ENCODE data around the gene TOMM34. TPM values are rescaled to one million over a fixed set of nuclear protein-coding genes. Genes with fewer than 3 reads are reported as not detected.

TOMM34 gene
- polyA plus RNA-seq, 2 of the 4 experiments (the other 2 are of a cell fraction): 23.4 to 30.8 TPM

DNA sequence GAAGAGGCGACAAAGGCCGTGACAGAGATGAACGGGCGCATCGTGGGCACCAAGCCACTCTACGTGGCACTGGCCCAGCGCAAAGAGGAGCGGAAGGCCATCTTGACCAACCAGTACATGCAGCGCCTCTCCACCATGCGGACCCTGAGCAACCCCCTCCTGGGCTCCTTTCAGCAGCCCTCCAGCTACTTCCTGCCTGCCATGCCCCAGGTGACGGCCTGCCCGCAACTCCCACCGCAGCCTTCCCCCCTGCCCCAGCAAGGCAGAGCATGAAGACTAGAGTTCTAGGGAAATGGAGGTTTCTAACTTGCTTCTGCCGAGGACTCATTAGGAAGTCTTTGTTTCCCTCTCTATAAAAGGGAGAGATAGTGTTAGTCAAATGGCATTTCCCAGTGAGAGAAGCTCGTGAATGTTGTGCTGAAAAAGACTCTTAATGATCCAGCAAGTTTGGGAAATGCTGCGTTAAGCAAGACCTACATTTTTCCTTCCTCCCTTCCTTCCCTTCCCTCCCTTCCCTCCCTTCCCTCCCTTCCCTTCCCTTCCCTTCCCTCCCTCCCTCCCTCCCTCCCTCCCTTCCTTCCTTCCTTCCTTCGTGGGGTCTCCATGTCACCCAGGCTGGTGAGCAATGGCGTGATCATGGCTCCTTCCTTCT lies 29.6 kb downstream of the TOMM34 start (continued):
- TF ChIP-seq ESRRA (IDR thresholded peaks at IDR 0.05; ENCODE audit: borderline replicate concordance, low read length) (no peak), MAZ (IDR thresholded peaks at IDR 0.05; ENCODE audit: borderline replicate concordance, low read depth, low read length) (no peak)
- TF ChIP-seq, protein P1, sequence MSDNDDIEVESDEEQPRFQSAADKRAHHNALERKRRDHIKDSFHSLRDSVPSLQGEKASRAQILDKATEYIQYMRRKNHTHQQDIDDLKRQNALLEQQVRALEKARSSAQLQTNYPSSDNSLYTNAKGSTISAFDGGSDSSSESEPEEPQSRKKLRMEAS (IDR thresholded peaks at IDR 0.05): no peak

DNA sequence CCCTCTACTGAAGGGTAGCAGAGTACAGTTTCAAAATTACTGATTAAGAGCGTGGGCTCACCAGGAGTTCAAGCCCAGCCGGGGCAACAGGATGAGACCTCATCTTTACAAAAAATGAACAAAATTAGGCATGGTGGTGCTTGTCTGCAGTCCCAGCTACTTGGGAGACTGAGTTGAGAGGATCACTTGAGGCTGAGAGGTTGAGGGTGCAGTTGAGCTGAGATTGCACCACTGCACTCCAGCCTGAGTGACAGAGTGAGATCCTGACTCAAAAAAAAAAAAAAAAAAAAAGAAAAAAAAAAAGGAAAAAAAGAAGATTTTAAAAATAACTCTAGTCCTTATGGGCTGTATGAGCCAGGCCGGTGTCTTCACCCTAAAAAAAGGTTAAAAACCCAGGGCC lies 31.6 kb downstream of the TOMM34 start:
- no peaks in the 10 kb centered on the region for H3K9me3 ChIP-seq
- ATAC-seq (no peak), DNase-seq (ENCODE audit: low read depth in 1 of 2, low spot score in 1 of 2) (no peak), FAIRE-seq (no peak)
- no peak overlapping the region for H3K4me3 ChIP-seq
- CTCF ChIA-PET: interaction anchor here (0.6 to 1.0 kb wide), 2 partner anchors 10 to 181 kb away, joined by 3 to 5 read pairs; no protein-coding TSS in a partner anchor
- WGBS (ENCODE audit: missing lambda C conversion rate): 59% methylated on average over 3 of the region's 3 CpGs
- TF ChIP-seq TFCP2L1 (CRISPR knock-in tag; IDR thresholded peaks at IDR 0.05) (no peak), RNF2 (IDR thresholded peaks at IDR 0.05; ENCODE audit: borderline replicate concordance, low read depth) (no peak), RAD21 (conservative IDR thresholded peaks at IDR 0.05 in 1 of 2, IDR thresholded peaks at IDR 0.05 in 1 of 2) (no peak), CEBPB (IDR thresholded peaks at IDR 0.05) (no peak), FOXS1 (CRISPR knock-in tag; IDR thresholded peaks at IDR 0.05) (no peak), POLR2AphosphoS2 (conservative IDR thresholded peaks at IDR 0.05; ENCODE audit: low read length) (no peak), FOSB (CRISPR knock-in tag; IDR thresholded peaks at IDR 0.05) (no peak), EHF (CRISPR knock-in tag; IDR thresholded peaks at IDR 0.05) (no peak), HOXA7 (CRISPR knock-in tag; IDR thresholded peaks at IDR 0.05) (no peak), ZFP36 (IDR thresholded peaks at IDR 0.05; ENCODE audit: borderline replicate concordance, partially characterized antibody) (no peak), PHF8 (IDR thresholded peaks at IDR 0.05; ENCODE audit: borderline replicate concordance, low read depth) (no peak), FOSL2 (IDR thresholded peaks at IDR 0.05) (no peak), FOSL2 (CRISPR knock-in tag; IDR thresholded peaks at IDR 0.05) (no peak), RCOR1 (IDR thresholded peaks at IDR 0.05; ENCODE audit: low read depth, low read length) (no peak), MAFK (IDR thresholded peaks at IDR 0.05; ENCODE audit: partially characterized antibody) (no peak)
- TF ChIP-seq, protein P2, sequence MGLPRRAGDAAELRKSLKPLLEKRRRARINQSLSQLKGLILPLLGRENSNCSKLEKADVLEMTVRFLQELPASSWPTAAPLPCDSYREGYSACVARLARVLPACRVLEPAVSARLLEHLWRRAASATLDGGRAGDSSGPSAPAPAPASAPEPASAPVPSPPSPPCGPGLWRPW (IDR thresholded peaks at IDR 0.05): no peak
- TF ChIP-seq, protein P3, sequence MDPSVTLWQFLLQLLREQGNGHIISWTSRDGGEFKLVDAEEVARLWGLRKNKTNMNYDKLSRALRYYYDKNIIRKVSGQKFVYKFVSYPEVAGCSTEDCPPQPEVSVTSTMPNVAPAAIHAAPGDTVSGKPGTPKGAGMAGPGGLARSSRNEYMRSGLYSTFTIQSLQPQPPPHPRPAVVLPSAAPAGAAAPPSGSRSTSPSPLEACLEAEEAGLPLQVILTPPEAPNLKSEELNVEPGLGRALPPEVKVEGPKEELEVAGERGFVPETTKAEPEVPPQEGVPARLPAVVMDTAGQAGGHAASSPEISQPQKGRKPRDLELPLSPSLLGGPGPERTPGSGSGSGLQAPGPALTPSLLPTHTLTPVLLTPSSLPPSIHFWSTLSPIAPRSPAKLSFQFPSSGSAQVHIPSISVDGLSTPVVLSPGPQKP (IDR thresholded peaks at IDR 0.05; ENCODE audit: low read depth, low read length): no peak
- TF ChIP-seq, protein P4, sequence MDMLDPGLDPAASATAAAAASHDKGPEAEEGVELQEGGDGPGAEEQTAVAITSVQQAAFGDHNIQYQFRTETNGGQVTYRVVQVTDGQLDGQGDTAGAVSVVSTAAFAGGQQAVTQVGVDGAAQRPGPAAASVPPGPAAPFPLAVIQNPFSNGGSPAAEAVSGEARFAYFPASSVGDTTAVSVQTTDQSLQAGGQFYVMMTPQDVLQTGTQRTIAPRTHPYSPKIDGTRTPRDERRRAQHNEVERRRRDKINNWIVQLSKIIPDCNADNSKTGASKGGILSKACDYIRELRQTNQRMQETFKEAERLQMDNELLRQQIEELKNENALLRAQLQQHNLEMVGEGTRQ (IDR thresholded peaks at IDR 0.05): no peak
- POLR2A ChIA-PET: no interaction called here
- no peak overlapping the region for H3K4me2 ChIP-seq
- H3K27ac ChIP-seq: no peak overlapping the region
- no peaks in the 10 kb centered on the region for H3K4me1 ChIP-seq

DNA sequence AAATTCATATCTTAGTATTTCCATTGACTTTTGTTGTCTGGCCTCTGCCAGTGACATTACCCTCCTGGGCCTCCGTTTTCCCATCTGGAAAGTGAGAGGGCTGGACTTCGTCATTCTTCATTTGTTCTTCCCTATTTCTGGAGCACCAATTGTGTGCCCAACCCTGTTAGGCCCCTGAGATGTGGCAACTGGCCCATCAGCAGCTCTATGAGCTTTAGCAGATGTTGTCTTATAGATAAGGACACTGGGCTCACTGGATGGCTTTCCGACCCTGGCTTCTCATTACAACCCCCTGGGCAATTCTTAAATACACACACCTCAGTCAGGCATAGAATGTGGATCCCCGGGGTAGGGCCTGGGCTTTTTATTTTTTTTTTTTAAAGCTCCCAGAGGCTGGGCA lies 35.7 kb downstream of the TOMM34 start:
- CTCF ChIA-PET: interaction anchor here (1.0 to 1.3 kb wide), 3 partner anchors 8 to 172 kb away, joined by 3 read pairs; no protein-coding TSS in a partner anchor
- TF ChIP-seq FOSB (CRISPR knock-in tag; IDR thresholded peaks at IDR 0.05): no peak
- TF ChIP-seq, protein P5, sequence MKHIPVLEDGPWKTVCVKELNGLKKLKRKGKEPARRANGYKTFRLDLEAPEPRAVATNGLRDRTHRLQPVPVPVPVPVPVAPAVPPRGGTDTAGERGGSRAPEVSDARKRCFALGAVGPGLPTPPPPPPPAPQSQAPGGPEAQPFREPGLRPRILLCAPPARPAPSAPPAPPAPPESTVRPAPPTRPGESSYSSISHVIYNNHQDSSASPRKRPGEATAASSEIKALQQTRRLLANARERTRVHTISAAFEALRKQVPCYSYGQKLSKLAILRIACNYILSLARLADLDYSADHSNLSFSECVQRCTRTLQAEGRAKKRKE (CRISPR knock-in tag; IDR thresholded peaks at IDR 0.05; ENCODE audit: low read depth): no peak
- TF ChIP-seq, protein P6, sequence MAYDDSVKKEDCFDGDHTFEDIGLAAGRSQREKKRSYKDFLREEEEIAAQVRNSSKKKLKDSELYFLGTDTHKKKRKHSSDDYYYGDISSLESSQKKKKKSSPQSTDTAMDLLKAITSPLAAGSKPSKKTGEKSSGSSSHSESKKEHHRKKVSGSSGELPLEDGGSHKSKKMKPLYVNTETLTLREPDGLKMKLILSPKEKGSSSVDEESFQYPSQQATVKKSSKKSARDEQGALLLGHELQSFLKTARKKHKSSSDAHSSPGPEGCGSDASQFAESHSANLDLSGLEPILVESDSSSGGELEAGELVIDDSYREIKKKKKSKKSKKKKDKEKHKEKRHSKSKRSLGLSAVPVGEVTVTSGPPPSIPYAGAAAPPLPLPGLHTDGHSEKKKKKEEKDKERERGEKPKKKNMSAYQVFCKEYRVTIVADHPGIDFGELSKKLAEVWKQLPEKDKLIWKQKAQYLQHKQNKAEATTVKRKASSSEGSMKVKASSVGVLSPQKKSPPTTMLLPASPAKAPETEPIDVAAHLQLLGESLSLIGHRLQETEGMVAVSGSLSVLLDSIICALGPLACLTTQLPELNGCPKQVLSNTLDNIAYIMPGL (CRISPR knock-in tag; IDR thresholded peaks at IDR 0.05; ENCODE audit: borderline replicate concordance): no peak
- no peak for TF ChIP-seq GATA3 (IDR thresholded peaks at IDR 0.05; ENCODE audit: borderline replicate concordance)
- no peak for TF ChIP-seq JUNB (IDR thresholded peaks at IDR 0.05)
- no peak for TF ChIP-seq ZC3H11A (IDR thresholded peaks at IDR 0.05)
- TF ChIP-seq BHLHE40 (IDR thresholded peaks at IDR 0.05; ENCODE audit: low read depth, low read length): no peak
- Histone ChIP-seq H3K4me3 (no peak overlapping the region), H3K9me3 (no peaks in the 10 kb centered on the region), H3K4me2 (no peak overlapping the region), H3K27ac (no peak overlapping the region), H3K4me1 (no peaks in the 10 kb centered on the region)
- DNase-seq (ENCODE audit: low read depth in 1 of 2, low spot score in 1 of 2) (no peak), ATAC-seq (no peak), FAIRE-seq (no peak)
- 86% methylated on average over 4 of the region's 4 CpGs for WGBS (ENCODE audit: missing lambda C conversion rate)
- POLR2A ChIA-PET: no interaction called here

Data from A549 (cell line).